Right lung (tissue), 5 donors: ENCODE results near the gene CUTC. TPM values are rescaled to one million over a fixed set of nuclear protein-coding genes. Genes with fewer than 3 reads are reported as not detected.

Experiments used
- DNase-seq, 2 donors: peaks; one replicate each; pipeline ENCODE4 v3.0.0-alpha.2; 2013
- polyA plus RNA-seq, 5 donors: library from polyadenylated mRNA; unstranded; fragments of 120-200 nt; gene quantifications; one replicate each; pipeline versions ENCODE4 v1.2.1 to v1.2.3, GENCODE V29; 2013; ENCODE audit warnings: inconsistent platforms in 1 of 5, low replicate concordance in 1 of 5; ENCODE audit not compliant: insufficient read length in 5 of 5, insufficient read depth in 1 of 5

Gene CUTC
- polyA plus RNA-seq, 5 donors: 19.0 to 26.8 (median 25.8) TPM

- DNase-seq: no peak
Measured at GRCh38 chr10:99781734-99782429, 49.8 kb downstream of the CUTC start.

DNA sequence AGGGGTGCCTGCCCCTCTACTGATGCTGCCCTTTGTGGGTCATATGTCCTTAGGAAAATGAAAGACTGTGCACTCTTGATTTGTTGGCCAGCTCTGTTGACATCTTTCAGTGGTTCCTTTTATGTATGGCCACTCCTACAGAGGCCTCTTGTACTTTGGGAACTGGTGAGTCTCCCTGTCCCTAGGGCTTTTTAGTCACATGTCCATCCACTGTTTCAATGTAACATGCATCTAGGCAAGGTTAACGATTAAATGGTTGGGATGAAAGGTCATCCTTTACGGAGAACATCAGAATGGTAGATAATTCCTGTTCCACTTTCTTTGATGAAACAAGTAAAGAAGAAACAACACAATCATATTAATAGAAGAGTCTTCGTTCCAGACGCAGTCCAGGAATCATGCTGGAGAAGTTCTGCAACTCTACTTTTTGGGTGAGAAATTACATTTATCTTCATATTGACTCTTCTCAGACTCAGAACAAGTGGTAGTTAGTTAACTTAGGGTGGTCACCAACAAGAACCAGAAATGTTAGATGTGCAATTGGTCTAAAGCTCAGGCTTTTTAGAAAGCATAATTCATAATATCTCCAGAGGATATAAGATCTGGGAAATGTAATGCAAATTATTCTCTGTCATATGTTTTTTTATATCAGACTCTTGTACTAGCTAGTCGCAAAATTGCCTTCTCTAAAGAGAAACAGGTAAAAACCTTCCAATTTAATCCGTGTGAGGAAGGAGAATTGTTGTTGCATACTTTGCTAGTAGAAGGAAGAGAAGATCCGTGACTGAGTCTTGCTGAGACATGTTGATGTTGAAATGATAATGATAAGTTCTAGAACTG lies 50.6 kb downstream of the CUTC start, which contains the start of gene ABCC2:
ABCC2 (plus strand) TSS at position 194 of the 840 bp plus-strand sequence; CDS start at position 399, 205 bp downstream.
- no peak for DNase-seq

- DNase-seq: no peak
Measured at GRCh38 chr10:99784016-99784726, 52.1 kb downstream of the CUTC start.

DNA sequence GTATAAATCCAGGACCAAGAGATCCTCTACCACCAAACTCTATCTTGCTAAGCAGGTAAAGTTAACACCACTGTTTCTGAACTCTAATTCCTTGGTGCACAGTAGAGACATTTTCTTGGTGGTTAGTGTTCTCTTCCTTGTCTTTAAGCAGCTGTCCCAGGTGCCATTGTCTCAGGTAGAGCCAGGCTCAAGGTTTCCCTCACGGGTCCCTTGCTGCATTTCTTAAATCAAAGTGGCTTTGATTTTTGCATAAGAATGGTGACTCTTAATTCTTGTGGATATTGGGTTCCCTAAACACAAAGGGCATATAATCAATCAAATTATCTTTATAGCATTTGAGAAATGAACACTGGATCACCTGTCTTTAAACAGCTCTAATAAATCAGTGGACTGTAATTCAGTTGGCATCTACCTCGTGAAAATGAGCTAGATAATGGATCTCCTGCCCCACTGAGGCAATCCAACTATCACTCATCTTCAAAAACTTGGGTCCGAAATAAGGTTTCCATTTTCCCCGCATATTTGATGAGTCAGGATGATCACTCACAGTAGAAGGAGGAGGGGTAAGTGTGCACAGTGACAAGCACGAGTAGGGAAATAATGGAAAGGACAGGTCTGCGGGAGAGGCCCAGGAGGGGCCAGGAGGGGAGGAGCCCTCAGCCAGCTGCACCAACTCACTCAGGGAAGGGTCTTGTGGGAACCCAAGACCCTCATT lies 52.9 kb downstream of the CUTC start:
- no peak for DNase-seq

GRCh38 chr10:99785646-99786045 lies 53.6 kb downstream of the CUTC start:
- no peak for DNase-seq

GRCh38 chr10:99787311-99787710 lies 55.3 kb downstream of the CUTC start:
- DNase-seq: no peak

DNA sequence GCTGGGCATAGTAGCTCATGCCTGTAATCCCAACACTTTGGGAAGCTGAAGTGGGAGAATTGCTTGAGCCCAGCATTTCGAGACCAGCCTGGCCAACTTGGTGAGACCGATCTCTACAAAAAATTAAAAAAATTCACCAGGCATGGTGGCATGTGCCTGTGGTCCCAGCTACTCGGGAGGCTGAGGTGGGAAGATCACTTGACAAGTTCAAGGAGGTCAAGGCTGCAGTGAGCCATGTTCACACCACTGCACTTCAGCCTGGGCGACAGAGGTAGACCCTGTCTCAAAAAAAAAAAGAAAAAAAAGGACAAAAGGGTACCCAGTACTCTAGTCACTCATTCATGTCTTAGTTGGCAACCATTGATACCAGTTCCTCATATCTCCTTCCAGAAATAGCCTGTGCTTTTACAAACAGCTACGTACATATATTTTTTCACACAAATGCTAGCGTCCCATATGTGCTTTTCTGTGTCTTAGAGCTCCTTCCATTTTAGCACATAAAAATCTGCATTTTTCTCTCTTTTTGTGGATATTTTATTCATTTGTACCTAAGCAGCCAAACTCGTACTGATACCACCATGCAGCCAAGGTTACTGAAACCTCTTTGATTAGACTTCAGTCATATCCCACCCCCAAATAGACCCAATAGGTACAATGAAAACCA lies 55.9 kb downstream of the CUTC start:
- no peak for DNase-seq

GRCh38 chr10:99788598-99789256 lies 56.7 kb downstream of the CUTC start:
- no peak for DNase-seq

DNA sequence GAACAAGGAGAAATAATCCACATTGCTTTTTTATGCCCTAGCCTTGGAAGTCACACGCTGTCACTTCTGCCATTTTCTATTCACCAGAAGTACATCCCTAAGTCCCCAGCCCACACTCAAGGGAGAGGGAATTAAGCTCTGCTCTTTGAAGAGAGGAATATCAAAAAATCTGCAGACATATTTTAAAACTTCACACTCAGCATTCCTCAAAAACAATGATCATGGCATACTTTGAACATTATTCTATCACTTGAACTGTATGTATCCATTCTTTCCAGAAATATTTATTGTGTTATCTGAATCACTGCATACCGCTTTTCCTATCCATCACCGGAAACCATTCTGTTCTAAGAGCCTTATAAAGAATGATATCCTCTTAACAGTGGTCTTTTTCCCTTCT lies 59.8 kb downstream of the CUTC start:
- DNase-seq: no peak

GRCh38 chr10:99793819-99794218 lies 61.8 kb downstream of the CUTC start:
- DNase-seq: no peak

DNA sequence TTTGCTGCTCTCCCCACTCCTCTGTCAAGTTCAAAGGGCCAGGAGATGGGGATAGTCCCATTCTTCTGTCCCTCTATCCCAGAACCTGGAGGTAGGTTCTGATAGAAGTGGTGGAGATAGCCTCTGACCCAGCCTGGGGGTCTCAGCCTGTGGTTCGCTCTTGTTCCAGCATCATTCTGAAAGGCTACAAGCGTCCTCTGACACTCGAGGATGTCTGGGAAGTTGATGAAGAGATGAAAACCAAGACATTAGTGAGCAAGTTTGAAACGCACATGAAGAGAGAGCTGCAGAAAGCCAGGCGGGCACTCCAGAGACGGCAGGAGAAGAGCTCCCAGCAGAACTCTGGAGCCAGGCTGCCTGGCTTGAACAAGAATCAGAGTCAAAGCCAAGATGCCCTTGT lies 64.9 kb downstream of the CUTC start:
- no peak for DNase-seq

- DNase-seq: no peak
Measured at GRCh38 chr10:99798031-99798430, 66.0 kb downstream of the CUTC start.

DNA sequence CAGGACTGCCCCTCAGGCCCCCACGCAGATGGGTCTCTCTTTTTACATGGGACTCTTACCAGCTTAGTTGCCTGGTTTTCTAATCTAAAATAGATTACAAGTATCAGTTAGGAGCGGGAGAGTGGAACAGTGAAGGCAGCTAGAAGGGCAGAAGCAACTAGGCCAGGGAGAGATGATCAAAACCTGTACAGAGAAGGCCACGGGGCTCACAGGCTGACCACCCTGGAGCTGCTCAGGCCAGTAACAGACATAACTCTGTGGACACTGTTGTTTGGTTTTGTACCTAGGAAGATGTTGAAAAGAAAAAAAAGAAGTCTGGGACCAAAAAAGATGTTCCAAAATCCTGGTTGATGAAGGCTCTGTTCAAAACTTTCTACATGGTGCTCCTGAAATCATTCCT lies 66.9 kb downstream of the CUTC start:
- DNase-seq: no peak

DNA sequence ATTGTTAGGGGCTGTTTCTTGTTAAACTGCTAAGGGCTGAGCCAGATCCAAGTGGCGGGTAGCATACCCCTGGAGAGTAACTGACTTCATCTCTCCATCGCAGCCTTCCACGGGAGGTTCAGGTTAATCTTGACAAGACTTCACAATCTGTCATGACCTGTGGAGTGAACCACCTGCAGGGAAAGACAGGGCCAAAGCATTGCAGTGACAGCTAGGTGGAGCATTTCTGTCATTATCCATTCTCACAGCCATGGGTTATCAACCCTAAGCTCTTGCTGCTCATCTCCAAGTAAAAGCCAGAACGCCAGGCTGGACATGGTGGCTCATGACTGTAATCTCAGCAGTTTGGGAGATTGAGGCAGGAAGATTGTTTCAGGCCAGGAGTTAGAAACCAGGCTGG lies 67.6 kb downstream of the CUTC start:
- no peak for DNase-seq

DNA sequence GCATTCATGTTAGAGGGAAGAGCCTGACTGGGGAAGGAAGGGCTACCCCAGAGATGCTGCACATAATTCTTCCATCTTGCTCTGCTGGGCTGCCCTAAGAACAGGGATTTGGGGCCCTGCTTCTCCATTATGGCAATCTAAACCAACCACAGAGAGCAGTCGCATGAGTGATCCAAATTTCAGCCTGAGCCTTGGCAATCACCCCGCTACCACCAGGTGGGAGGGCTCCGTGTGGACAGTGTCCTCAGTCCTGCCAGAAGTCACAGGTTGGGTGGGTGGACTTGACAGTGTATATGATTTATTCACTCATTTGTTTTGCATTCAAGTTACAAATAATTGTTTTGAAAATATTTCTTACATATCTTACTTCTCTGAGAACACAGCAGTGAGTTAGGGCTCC lies 72.4 kb downstream of the CUTC start:
- DNase-seq: no peak

DNA sequence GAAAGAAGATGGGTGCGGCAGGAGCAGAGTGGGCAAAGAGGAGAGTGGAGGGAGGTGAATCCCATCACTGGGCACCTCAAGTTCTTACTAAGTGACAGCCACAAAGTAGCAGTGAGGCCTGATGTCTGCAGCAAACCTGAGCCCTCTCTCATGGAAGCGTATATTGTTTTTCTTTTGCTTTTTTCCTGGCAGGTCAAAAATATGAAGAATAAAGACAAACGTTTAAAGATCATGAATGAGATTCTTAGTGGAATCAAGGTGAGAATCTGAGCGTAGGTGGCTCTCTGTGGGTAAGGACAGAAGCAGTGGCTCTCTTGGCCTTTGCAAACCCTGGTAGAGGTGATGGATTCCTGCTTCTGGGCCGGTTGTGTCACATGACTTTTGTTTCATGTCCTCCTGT lies 73.2 kb downstream of the CUTC start:
- no peak for DNase-seq
